ENCODE measurements around the gene ERMAP. TPM values are rescaled to one million over a fixed set of nuclear protein-coding genes. Genes with fewer than 3 reads are reported as not detected.
"Not testable (repeated sequence)": the region's sequence is repeated elsewhere in the genome, so short reads cannot be mapped to it uniquely, and the experiment has no call there.

Gene ERMAP
- total RNA-seq, 1 donor from 2014 or later = 7.4 TPM

DNA sequence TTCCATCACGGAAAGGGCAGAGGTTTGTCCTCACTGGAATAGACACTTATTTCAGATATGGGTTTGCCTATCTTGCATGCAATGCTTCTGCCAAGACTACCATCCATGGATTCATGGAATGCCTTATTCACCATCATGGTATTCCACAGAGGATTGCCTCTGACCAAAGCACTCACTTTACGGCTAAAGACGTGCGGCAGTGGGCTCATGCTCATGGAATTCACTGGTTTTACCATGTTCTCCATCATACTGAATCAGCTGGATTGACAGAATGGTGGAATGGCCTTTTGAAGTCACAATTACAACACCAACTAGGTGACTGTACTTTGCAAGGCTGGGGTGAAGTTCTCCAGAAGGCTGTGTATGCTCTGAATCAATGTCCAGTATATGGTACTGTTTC lies 51.5 kb downstream of the ERMAP start:
- intact Hi-C loops (cut with micrococcal nuclease) = not testable (repeated sequence)

DNA sequence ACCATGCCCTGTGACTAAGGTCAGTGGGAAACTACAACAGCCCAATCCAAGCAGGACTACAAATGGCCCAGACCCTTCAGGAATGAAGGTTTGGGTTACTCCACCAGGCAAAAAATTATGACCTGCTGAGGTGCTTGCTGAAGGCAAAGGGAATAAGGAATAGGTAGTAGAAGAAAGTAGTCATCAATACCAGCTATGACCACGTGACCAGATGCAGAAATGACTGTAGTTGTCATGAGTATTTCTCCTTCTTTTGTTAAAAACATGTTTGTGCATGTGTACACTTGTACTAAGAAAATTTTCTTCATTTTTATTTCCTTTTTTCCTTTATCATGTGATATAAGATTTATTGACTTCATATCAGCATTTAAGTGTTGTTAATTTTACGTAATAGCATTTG lies 52.3 kb downstream of the ERMAP start:
- intact Hi-C loops (cut with micrococcal nuclease) = not testable (repeated sequence)

DNA sequence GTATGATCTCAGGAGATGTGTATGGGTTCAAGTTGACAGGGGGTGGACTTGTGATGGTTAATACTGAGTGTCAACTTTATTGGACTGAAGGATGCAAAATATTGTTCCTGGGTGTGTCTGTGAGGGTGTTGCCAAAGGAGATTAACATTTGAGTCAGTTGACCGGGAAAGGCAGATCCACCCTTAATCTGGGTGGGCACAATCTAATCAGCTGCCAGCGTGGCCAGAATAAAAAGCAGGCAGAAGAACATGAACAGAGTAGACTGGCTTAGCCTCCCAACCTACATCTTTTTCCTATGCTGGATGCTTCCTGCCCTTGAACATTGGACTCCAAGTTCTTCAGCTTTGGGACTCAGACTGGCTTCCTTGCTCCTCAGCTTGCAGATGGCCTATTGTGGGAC lies 52.8 kb downstream of the ERMAP start:
- intact Hi-C loops (cut with micrococcal nuclease) = not testable (repeated sequence)

DNA sequence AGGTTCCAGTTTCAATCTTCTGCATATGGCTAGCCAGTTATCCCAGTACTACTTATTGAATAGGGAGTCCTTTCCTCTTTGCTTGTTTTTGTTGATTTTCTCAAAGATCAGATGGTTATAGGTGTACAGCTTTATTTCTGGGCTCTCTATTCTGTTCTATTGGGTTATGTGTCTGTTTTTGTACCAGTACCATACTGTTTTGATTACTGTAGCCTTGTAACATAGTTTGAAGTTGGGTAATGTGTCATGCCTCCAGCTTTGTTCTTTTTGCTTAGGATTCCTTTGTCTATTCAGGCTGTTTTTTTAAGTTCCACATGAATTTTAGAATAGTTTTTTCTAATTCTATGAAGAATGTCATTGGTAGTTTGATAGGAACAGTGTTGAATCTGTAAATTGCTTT lies 56.2 kb downstream of the ERMAP start:
- intact Hi-C loops (cut with micrococcal nuclease) = not testable (repeated sequence)

DNA sequence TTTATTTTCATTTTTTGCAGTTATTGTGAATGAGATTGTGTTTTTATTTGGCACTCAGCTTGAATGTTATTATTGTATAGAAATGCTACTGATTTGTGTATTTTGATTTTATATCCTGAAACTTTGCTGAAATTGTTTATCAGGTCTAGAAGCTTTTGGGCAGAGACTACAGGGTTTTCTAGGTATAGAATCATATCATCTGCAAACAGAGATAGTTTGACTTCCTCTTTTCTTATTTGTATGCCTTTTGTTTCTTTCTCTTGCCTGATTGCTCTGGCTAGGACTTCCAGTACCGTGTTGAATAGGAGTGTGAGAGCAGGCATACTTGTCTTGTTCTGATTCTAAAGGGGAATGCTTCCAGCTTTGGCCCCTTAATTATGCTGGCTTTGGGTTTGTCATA lies 56.7 kb downstream of the ERMAP start:
- intact Hi-C loops (cut with micrococcal nuclease) = no loop called here

DNA sequence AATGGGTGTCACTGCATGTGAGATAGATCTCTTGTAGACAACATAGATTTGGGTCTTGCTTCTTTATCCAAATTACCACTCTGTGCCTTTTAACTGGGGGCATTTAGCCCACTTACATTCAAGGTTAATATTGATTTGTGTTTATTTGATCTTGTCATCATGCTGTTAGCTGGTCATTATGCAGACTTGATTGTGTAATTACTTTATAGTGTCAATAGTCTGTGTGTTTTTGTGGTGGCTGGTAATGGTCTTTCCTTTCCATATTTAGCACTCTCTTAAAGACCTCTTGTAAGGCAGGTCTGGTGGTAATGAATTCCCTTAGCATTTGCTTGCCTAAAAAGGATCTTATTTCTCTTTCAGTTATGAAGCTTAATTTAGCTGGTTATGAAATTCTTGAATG lies 59.1 kb downstream of the ERMAP start:
- intact Hi-C loops (cut with micrococcal nuclease) = no loop called here

DNA sequence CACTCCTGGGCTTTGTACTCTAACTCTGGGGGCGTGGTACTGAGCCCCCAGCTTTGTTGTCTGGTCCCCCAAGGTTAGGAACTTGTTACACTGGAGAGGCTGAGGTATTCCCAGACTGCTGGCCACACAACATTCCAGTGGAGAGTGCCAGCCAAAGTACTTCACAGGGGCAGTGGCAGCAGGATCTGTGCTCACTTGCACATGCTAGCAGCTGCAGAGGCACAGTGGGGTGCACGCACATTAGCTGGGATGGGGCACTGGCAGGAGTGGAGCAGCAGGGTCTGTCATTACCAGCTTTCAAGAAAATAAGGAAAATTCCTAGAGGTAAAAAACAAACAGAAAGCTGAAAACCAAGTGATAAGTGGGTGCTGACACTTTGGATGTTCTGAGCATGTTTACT lies 60.5 kb downstream of the ERMAP start:
- intact Hi-C loops (cut with micrococcal nuclease) = no loop called here

DNA sequence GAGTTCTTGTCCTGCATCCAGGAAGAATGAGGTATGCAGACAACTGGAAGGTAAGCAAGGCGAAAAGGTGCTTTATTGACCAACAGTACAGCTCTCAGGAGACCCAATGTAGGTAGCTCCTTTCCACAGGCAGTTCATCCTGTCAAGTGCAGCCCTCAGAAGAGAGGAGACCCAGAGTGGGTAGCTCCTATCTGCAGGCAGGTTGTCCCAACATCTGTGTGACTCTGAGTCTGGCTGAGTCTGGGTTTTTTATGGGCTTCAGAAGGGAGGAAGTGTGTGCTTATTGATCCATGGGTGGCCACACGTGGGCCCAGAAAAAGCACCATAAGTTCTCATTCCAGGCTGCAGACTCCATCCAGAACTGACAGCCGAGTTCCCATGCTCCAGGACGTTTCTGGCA lies 63.5 kb downstream of the ERMAP start:
- intact Hi-C loops (cut with micrococcal nuclease) = no loop called here

DNA sequence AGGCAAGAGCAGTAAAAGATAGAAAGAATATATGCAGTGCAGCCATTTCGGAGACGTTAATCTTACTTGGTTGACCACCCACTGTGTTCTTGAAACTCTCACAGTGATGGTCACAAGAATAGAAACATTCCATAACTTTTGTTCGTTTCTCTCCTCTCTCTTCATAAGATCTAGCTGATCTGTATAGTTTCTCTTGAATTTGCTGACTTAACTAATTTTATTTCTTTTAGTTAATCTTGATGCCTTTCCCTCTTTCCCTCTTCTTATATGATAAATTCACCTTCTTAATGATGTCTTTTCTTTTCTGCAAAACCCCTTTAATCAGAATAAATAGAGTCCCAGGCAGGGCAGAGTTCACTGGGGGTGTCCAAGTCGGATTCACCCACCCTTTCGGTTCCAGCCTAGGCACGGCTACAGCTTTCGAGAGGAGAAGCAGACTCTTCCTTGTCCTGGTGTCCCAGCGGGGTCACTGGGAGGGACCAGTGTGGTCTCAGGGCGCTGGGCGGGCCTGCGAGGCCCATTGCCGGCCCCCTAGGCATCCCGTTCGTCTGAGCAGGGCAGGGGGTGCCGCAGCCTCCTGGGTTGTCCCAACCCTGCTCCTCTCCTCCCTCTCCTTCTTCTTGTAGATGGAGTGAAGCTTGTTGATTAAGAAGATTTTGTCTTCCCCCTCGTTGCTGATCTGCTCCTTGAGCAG lies 69.3 kb downstream of the ERMAP start:
- intact Hi-C loops (cut with micrococcal nuclease) = no loop called here

DNA sequence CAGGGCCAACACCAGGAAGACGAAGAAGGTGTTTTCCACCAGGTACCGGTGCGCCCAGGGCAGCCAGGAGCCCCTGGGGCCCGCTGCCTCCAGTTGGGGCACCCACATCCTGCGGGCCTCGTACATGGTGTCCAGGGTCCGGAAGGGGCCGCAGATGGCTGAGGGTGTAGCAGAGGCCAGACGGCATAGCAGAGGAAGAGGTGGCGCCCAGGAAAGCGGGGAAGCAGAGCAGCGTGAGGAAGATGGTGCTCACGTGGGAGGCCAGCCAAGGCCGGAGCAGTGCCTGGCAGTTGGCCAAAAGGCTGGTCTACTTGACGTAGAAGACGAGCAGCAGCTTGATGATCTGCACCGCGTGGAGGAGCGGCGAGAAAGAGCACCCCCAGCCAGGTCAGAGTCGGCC lies 69.9 kb downstream of the ERMAP start:
- intact Hi-C loops (cut with micrococcal nuclease) = no loop called here

DNA sequence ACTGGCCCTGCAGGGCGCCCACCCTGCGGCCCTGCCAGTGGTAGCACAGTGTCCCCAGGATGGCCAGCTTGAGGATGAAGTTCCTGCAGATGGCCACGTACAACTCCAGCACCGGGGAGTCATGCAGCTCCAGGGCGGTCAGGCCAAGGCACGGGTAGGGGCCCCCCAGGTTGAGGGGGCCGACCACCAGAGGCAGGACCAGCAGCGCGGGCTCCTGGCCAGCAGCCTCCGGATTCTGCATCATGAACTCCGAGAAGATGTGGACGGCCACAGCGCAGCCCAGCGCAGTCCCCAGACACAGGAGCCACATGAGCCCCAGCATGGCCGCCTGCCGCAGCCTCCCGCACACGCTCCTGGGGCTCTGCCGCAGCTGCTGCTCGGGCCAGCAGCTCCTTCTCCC lies 70.4 kb downstream of the ERMAP start:
- intact Hi-C loops (cut with micrococcal nuclease) = no loop called here

DNA sequence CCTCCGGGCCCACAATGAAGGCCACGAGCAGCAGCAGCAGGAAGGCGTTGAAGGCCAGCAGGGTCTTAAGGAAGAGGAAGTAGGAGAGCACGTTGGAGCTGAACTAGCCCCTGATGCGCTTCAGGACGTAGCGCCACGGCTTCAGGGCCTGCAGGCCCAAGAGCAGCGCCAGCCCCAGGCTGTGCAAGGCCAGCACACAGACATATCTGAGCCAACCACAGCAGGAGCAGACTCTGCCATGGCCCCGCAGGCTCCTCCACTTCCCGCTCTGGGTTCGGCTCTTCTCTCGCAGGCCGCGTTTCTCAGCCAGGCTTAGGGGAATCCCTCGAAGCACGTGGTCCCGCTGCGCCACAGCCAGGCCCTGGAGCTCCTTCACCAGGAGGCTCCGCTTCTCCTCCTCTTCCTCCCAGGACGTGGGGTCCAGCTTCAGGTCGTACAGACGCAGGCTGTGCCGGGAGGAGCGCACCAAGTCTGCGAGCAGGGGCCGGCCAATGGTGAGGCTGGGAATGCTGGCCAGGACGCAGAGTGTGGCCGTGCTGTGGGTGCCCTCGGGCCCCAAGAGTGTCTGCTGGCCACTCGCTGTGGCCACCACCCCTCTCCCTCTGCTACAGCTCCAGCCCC lies 71.2 kb downstream of the ERMAP start:
- intact Hi-C loops (cut with micrococcal nuclease) = no loop called here

DNA sequence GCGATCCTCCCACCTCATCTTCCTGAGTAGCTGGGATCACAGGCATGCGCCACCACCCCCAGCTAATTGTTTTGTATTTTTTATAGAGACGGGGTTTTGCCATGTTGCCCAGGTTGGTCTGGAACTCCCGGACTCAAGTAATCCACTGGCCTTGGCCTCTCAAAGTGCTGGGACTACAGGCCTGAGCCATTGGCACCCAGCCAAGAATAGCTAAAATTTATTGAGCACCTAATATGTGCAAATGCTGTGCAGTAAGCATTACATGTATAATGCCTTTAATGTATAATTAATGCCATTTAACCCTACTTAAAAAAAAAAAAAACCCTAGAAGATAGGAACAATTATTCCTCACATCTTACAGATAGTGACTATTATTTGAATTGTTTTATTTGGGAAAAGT lies 72.3 kb downstream of the ERMAP start:
- intact Hi-C loops (cut with micrococcal nuclease) = no loop called here

DNA sequence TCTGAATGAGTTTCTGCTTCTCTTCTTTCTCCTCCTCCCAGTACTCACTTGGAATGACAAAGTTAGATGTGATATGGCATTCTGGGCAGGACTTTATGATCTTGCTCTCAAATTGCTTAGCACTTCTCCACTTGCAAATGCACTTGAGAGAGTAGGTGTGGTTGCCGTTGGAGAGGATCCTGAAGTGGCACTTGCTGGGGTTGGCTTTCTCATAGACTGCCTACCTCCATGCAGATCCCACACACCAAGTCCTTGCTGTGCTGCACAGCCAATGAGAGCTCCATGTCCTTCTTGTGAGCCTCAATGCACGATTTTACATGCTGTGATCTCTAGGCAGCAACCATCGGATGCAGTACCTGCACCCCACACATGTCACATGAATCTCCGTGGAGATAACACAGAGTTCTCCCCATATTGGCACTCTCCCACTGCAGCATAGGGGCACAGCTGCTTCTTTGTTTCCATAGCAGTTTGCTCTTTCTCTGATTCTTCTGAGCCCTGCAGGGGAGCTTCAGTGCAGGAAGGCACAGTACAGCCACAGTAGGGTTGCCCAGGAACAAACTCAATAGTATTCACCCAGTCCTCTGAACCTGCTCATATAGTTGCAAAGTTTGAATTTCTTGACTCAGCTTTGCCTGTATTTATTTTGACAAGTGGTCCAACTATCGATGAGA lies 74.7 kb downstream of the ERMAP start:
- intact Hi-C loops (cut with micrococcal nuclease) = no loop called here

Other genes starting within 250 kb of the ERMAP start
- 84.9 and 92.5 TPM in 2 replicates for gene PPIH, start 158.7 kb upstream of the ERMAP start, total RNA-seq
- gene YBX1, start 134.7 kb upstream of the ERMAP start, total RNA-seq = 596 and 604 TPM in 2 replicates
- gene CLDN19, start 76.9 kb upstream of the ERMAP start, total RNA-seq = not detected in 2 replicates
- gene P3H1, start 50.1 kb upstream of the ERMAP start, total RNA-seq = 38.1 and 39.3 TPM in 2 replicates
- gene C1orf50, start 49.9 kb upstream of the ERMAP start, total RNA-seq = 7.0 and 8.7 TPM in 2 replicates
- 0.11 and 0.23 TPM in 2 replicates for gene TMEM269, start 32.1 kb upstream of the ERMAP start, total RNA-seq
- gene SVBP, start 275 bp downstream of the ERMAP start, total RNA-seq = 16.0 TPM in 2 replicates
- 9.6 and 9.9 TPM in 2 replicates for gene ZNF691, start 29.5 kb downstream of the ERMAP start, total RNA-seq
- gene SLC2A1, start 141.7 kb downstream of the ERMAP start, total RNA-seq = 102 and 104 TPM in 2 replicates

Data from T-helper 2 cell treated with Interferon-gamma antibody and Interleukin-4, amounts not matched to agents 100 ng/mL and 5 ng/mL, for 36 hours (primary cell).